IMR-90 (cell line): ENCODE results near the gene CAGE1. TPM values are rescaled to one million over a fixed set of nuclear protein-coding genes. Genes with fewer than 3 reads are reported as not detected.

Experiments used
- ATAC-seq: fragments of 200-7000 bp; cut with Tn5 transposase; 2 replicates; pipeline ENCODE4 v1.9.1; 2020; ENCODE audit warnings: low read depth, mild to moderate bottlenecking, moderate library complexity
- BruUV-seq: library from RNA; stranded (reverse); fragments of 400-500 nt; replicated peaks from 2 replicates; lab custom pipeline; 2021; lab: Mats Ljungman, UMichigan
- CTCF ChIA-PET: fragments of 300-600 bp; formaldehyde crosslinking; extraction: SDS; loops from one replicate; lab custom pipeline; 2021; ENCODE audit warnings: antibody characterized with exemption; lab: Yijun Ruan, JAX
- POLR2A ChIA-PET: fragments of 300-600 bp; sonication (Branson Sonifier 250); formaldehyde crosslinking; loops from one replicate; lab custom pipeline; 2022; ENCODE audit warnings: antibody characterized with exemption; ENCODE audit not compliant: unreplicated experiment; lab: Charles Lee
- DNase-seq: peaks from one replicate; pipeline ENCODE4 v3.0.0; 2013
- H2AFZ ChIP-seq: replicated peaks from 2 replicates; pipeline ENCODE3; 2013; ENCODE audit warnings: low read length, mild to moderate bottlenecking; ENCODE audit not compliant: poor library complexity
- H2AK5ac ChIP-seq: 2 replicates; pipeline ENCODE4 v1.6.1; 2013; ENCODE audit warnings: low read depth, low read length, inconsistent platforms
- H2AK9ac ChIP-seq: replicated peaks from 2 replicates; pipeline ENCODE3; 2013; ENCODE audit warnings: mild to moderate bottlenecking, low read depth, low read length, moderate library complexity; ENCODE audit not compliant: poor library complexity
- H2BK120ac ChIP-seq: 2 replicates; pipeline ENCODE4 v1.6.1; 2013; ENCODE audit warnings: low read depth, low read length, inconsistent platforms
- H2BK15ac ChIP-seq: 3 replicates; pipeline ENCODE4 v1.6.1; 2013; ENCODE audit warnings: low read depth, low read length, inconsistent platforms
- H2BK20ac ChIP-seq: 2 replicates; pipeline ENCODE4 v1.6.1; 2013; ENCODE audit warnings: low read depth, mild to moderate bottlenecking, inconsistent platforms, low read length, moderate library complexity
- H2BK5ac ChIP-seq: 2 replicates; pipeline ENCODE4 v1.6.1; 2013; ENCODE audit warnings: mild to moderate bottlenecking, low read depth, low read length, inconsistent platforms; ENCODE audit not compliant: poor library complexity, severe bottlenecking
- H3K14ac ChIP-seq: replicated peaks from 2 replicates; pipeline ENCODE4 v1.6.1; 2013; ENCODE audit warnings: low read depth, low read length, inconsistent platforms
- H3K18ac ChIP-seq: 2 replicates; pipeline ENCODE4 v1.6.1; 2013; ENCODE audit warnings: low read depth, low read length, control low read depth
- H3K23ac ChIP-seq: 2 replicates; pipeline ENCODE4 v1.6.1; 2013; ENCODE audit warnings: low read depth, low read length, inconsistent platforms
- H3K27ac ChIP-seq: 2 replicates; pipeline ENCODE4 v1.5.1; 2013; ENCODE audit warnings: mild to moderate bottlenecking, control low read depth, low read length; ENCODE audit not compliant: insufficient read depth
- H3K27me3 ChIP-seq: 2 replicates; pipeline ENCODE4 v1.6.1; 2013; ENCODE audit warnings: low read length; ENCODE audit not compliant: control insufficient read depth, insufficient read depth
- H3K36me3 ChIP-seq: 2 replicates; pipeline ENCODE4 v1.6.1; 2013; ENCODE audit warnings: low read length, mixed read lengths; ENCODE audit not compliant: control insufficient read depth, insufficient read depth
- H3K4ac ChIP-seq: 2 replicates; pipeline ENCODE4 v1.6.1; 2013; ENCODE audit warnings: low read depth, low read length, inconsistent platforms
- H3K4me1 ChIP-seq: 2 replicates; pipeline ENCODE4 v1.6.1; 2013; ENCODE audit warnings: low read length, mixed read lengths; ENCODE audit not compliant: control insufficient read depth, insufficient read depth
- H3K4me2 ChIP-seq: 2 replicates; pipeline ENCODE4 v1.6.1; 2013; ENCODE audit warnings: low read depth, mild to moderate bottlenecking, control low read depth, low read length, moderate library complexity
- H3K4me3 ChIP-seq: 2 replicates; pipeline ENCODE4 v1.5.1; 2013; ENCODE audit warnings: low read depth, mild to moderate bottlenecking, control low read depth, low read length, moderate library complexity; ENCODE audit not compliant: insufficient read depth
- H3K56ac ChIP-seq: 2 replicates; pipeline ENCODE4 v1.6.1; 2013; ENCODE audit warnings: low read length, inconsistent platforms; ENCODE audit not compliant: insufficient read depth; ENCODE audit errors: extremely low read depth
- H3K79me1 ChIP-seq, 2 experiments: 2 replicates each; pipeline ENCODE4 v1.6.1; 2013; ENCODE audit warnings: low read length in 2 of 2, inconsistent platforms in 1 of 2, low read depth in 1 of 2
- H3K9ac ChIP-seq: 2 replicates; pipeline ENCODE4 v1.6.1; 2013; ENCODE audit warnings: low read depth, low read length, control low read depth
- H3K9me1 ChIP-seq: 2 replicates; pipeline ENCODE4 v1.6.1; 2013; ENCODE audit warnings: low read length, inconsistent platforms; ENCODE audit not compliant: insufficient read depth
- H3K9me3 ChIP-seq: 2 replicates; pipeline ENCODE4 v1.6.1; 2013; ENCODE audit warnings: low read length; ENCODE audit not compliant: control insufficient read depth, insufficient read depth
- H4K20me1 ChIP-seq: 2 replicates; pipeline ENCODE4 v1.6.1; 2013; ENCODE audit warnings: low read length, inconsistent platforms; ENCODE audit not compliant: insufficient read depth
- H4K5ac ChIP-seq: 2 replicates; pipeline ENCODE4 v1.6.1; 2013; ENCODE audit warnings: mild to moderate bottlenecking, low read depth, low read length, control low read depth
- H4K8ac ChIP-seq, 2 experiments: 2 replicates each; pipeline ENCODE4 v1.6.1; 2013; ENCODE audit warnings: low read depth in 2 of 2, low read length in 2 of 2, control low read depth in 1 of 2, inconsistent platforms in 1 of 2
- H4K91ac ChIP-seq: 2 replicates; pipeline ENCODE4 v1.6.1; 2013; ENCODE audit warnings: low read depth, low read length, inconsistent platforms; ENCODE audit not compliant: insufficient read depth
- BHLHE40 ChIP-seq: fragments of 150-350 bp; IDR thresholded peaks from 2 replicates; pipeline ENCODE4 v1.6.1; 2016; ENCODE audit warnings: mild to moderate bottlenecking, low read depth, low read length
- CEBPB ChIP-seq: IDR thresholded peaks from 2 replicates; pipeline ENCODE4 v1.6.1; 2012; ENCODE audit warnings: low read depth, low read length, improper control_type of control experiment
- CHD1 ChIP-seq: IDR thresholded peaks from 2 replicates; pipeline ENCODE4 v1.6.1; 2012; ENCODE audit warnings: low read depth, low read length, improper control_type of control experiment
- CTCF ChIP-seq: conservative IDR thresholded peaks from 2 replicates; pipeline ENCODE4 v1.5.1; 2012; ENCODE audit warnings: mild to moderate bottlenecking, low read depth, low read length, improper control_type of control experiment
- ELK1 ChIP-seq: fragments of 150-350 bp; IDR thresholded peaks from 2 replicates; pipeline ENCODE4 v1.6.1; 2016; ENCODE audit warnings: low read depth, mild to moderate bottlenecking, low read length, moderate library complexity, borderline replicate concordance
- FOS ChIP-seq: fragments of 150-350 bp; IDR thresholded peaks from 2 replicates; pipeline ENCODE4 v1.6.1; 2016; ENCODE audit warnings: low read depth, low read length
- MAFK ChIP-seq: IDR thresholded peaks from 2 replicates; pipeline ENCODE4 v1.6.1; 2012; ENCODE audit warnings: low read depth, low read length, improper control_type of control experiment
- MAZ ChIP-seq: IDR thresholded peaks from 2 replicates; pipeline ENCODE4 v1.6.1; 2012; ENCODE audit warnings: low read depth, mild to moderate bottlenecking, low read length, improper control_type of control experiment, moderate library complexity, borderline replicate concordance
- MXI1 ChIP-seq: IDR thresholded peaks from 2 replicates; pipeline ENCODE4 v1.6.1; 2012; ENCODE audit warnings: low read depth, mild to moderate bottlenecking, low read length, moderate library complexity, borderline replicate concordance
- NFE2L2 ChIP-seq: fragments of 150-350 bp; IDR thresholded peaks from 2 replicates; pipeline ENCODE4 v1.6.1; 2016; ENCODE audit warnings: low read depth, mild to moderate bottlenecking, low read length
- POLR2A ChIP-seq: IDR thresholded peaks from 2 replicates; pipeline ENCODE4 v1.6.1; 2012; ENCODE audit warnings: mild to moderate bottlenecking, low read depth, low read length
- RAD21 ChIP-seq: IDR thresholded peaks from 2 replicates; pipeline ENCODE4 v1.6.1; 2012; ENCODE audit warnings: low read length, improper control_type of control experiment
- RCOR1 ChIP-seq: IDR thresholded peaks from 2 replicates; pipeline ENCODE4 v1.6.1; 2012; ENCODE audit warnings: mild to moderate bottlenecking, low read length, improper control_type of control experiment; ENCODE audit not compliant: insufficient replicate concordance
- RFX5 ChIP-seq: IDR thresholded peaks from 2 replicates; pipeline ENCODE4 v1.8.0; 2012; ENCODE audit warnings: low read depth, mild to moderate bottlenecking, low read length, moderate library complexity
- SMC3 ChIP-seq: fragments of 150-350 bp; IDR thresholded peaks from 2 replicates; pipeline ENCODE4 v1.6.1; 2016; ENCODE audit warnings: low read depth, mild to moderate bottlenecking, antibody characterized with exemption, low read length, moderate library complexity
- USF2 ChIP-seq: fragments of 150-350 bp; IDR thresholded peaks from 2 replicates; pipeline ENCODE4 v1.6.1; 2017; ENCODE audit warnings: mild to moderate bottlenecking, antibody characterized with exemption, low read length, low read depth
- WGBS, 2 experiments: methylation state at CpG; one replicate each; pipeline versions ENCODE4 v1.1.5 to v1.1.7; 2013; ENCODE audit warnings: missing lambda C conversion rate in 2 of 2; ENCODE audit not compliant: insufficient read length in 1 of 2; ENCODE audit errors: extremely low coverage in 2 of 2; 5-methylcytosine and 5-hydroxymethylcytosine counted together
- dilution Hi-C: fragments of 300-500 bp; cut with HindIII; formaldehyde crosslinking; loops from one replicate; pipeline ENCODE4 v1.14.3; 2018; ENCODE audit warnings: low sequenced_read_pairs; ENCODE audit not compliant: unreplicated experiment
- in situ Hi-C: fragments of 300-500 bp; cut with MboI; formaldehyde crosslinking; loops from 3 replicates; pipeline ENCODE4 v1.14.3; 2019; ENCODE audit warnings: low sequenced_read_pairs, inconsistent platforms, mixed read lengths
- intact Hi-C: fragments of 100-400 bp; cut with micrococcal nuclease; formaldehyde crosslinking; loops from 2 replicates; pipeline ENCODE4 v1.10.0; 2022
- polyA plus RNA-seq, 3 experiments: library from polyadenylated mRNA; depleted of rRNA; stranded (reverse); fragments of >200 nt; gene quantifications; 2 replicates each; pipeline ENCODE4 v1.2.3, GENCODE V29; 2012; ENCODE audit warnings: low replicate concordance in 1 of 3
- total RNA-seq: library from RNA; depleted of rRNA; stranded (reverse); fragments of >200 nt; gene quantifications from 2 replicates; pipeline ENCODE4 v1.2.3, GENCODE V29; 2012

The CAGE1 gene
- total and polyA plus RNA-seq, 2 of the 4 experiments (the other 2 are of a cell fraction), result not detected

- no peak overlapping the region for H2BK5ac ChIP-seq
- no peaks in the 10 kb centered on the region for H3K9me1 ChIP-seq
- no peak for DNase-seq
- intact Hi-C loops, result no loop called here
- no peak overlapping the region for H3K18ac ChIP-seq
- no peak overlapping the region for H4K5ac ChIP-seq
- H2AK5ac ChIP-seq, result no peak overlapping the region
- no peak overlapping the region for H2BK20ac ChIP-seq
- POLR2A ChIA-PET, result no interaction called here
- dilution Hi-C loops, result no loop called here
- no peak overlapping the region for H2BK15ac ChIP-seq
- H2AK9ac ChIP-seq, result no peak overlapping the region
- no peak overlapping the region for H3K14ac ChIP-seq
- H3K9ac ChIP-seq, result no peak overlapping the region
- H3K36me3 ChIP-seq, result no peaks in the 10 kb centered on the region
- no peak overlapping the region for H2BK120ac ChIP-seq
- CTCF ChIA-PET, result no interaction called here
- H3K79me1 ChIP-seq, result no peaks in the 10 kb centered on the region
- H3K4me3 ChIP-seq, result no peak overlapping the region
- no peak overlapping the region for H3K4me2 ChIP-seq
- WGBS, 2 experiments, result no CpG with 5 or more reads among the region's 9 CpGs
- no peaks in the 10 kb centered on the region for H3K27me3 ChIP-seq
- H3K9me3 ChIP-seq, result no peaks in the 10 kb centered on the region
- ATAC-seq, result no peak
- H3K56ac ChIP-seq, result no peak overlapping the region
- no peak overlapping the region for H3K27ac ChIP-seq
- H4K91ac ChIP-seq, result no peak overlapping the region
- H3K4me1 ChIP-seq, result no peaks in the 10 kb centered on the region
- H3K4ac ChIP-seq, result no peak overlapping the region
- no TSS peak for BruUV-seq
- no peak overlapping the region for H2AFZ ChIP-seq
- H3K23ac ChIP-seq, result no peak overlapping the region
- H4K20me1 ChIP-seq, result no peaks in the 10 kb centered on the region
- in situ Hi-C loops, result no loop called here
- no peak for TF ChIP-seq MAFK
- no peak for TF ChIP-seq CHD1
- TF ChIP-seq SMC3, result no peak
- no peak for TF ChIP-seq MXI1
- TF ChIP-seq ELK1, result no peak
- no peak for TF ChIP-seq RFX5
- TF ChIP-seq POLR2A, result no peak
- TF ChIP-seq CTCF, result no peak
- TF ChIP-seq NFE2L2, result no peak
- no peak for TF ChIP-seq USF2
- TF ChIP-seq RCOR1, result no peak
- no peak for TF ChIP-seq RAD21
- TF ChIP-seq FOS, result no peak
- no peak for TF ChIP-seq MAZ
- TF ChIP-seq BHLHE40, result no peak
- TF ChIP-seq CEBPB, result no peak
- H4K8ac ChIP-seq, result no peak overlapping the region
These were observed 72.0 kb downstream of the CAGE1 start for GRCh38 chr6:7317538-7317937.
